ENCODE data around the gene TUFM.
"Not testable (repeated sequence)": the region's sequence is repeated elsewhere in the genome, so short reads cannot be mapped to it uniquely, and the experiment has no call there.

The TUFM gene

DNA sequence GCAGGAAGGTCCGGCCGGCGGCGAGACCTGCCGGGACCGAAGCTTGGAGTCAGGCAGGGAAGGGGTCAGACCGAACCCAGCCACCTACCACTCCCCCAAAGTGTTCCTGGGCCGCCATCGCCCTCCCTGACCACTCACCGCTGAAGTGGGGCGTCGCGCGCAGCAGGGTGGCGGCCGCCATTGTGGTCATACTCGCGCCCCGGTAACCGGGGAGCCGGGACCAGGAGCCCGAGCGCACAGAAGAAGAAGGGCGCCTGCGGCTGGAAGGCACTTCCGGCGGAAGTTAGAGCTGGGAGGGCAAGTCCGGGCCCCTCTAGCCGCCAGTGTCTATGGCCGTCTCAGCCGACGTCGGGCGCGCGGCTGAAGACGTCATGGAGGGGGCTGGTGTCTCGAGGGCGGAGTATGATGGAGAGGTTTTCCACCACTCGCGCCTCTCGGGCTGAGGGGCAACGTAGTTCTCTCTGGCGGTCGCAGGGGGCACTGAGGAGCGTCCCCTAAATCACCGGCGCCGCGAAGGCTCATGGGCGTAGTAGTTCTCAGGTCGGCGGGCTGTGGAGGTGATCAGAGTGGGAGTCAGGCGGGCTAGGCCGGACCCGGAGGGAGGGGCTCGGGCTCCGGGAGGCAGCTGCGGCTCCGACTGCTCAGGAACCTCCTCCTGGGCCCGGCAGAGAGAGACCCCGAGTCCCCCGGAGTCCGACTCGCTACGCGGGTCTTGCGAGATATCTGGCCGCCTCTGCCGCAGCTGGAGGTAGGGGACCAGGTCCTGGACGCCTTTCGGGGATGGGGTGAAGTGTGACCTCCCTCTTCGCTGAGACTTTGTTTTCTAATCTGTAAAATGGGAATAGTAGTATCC lies at the start of gene TUFM:
Gene TUFM, minus strand, starts transcription at position 269 of the 853 bp plus-strand sequence. Its CDS starts 79 bp downstream, at position 190.
- peak; percentile 91 to 96 (median 94) for DNase-seq (ENCODE audit: low read depth in 4 of 4, low spot score in 1 of 4)

DNA sequence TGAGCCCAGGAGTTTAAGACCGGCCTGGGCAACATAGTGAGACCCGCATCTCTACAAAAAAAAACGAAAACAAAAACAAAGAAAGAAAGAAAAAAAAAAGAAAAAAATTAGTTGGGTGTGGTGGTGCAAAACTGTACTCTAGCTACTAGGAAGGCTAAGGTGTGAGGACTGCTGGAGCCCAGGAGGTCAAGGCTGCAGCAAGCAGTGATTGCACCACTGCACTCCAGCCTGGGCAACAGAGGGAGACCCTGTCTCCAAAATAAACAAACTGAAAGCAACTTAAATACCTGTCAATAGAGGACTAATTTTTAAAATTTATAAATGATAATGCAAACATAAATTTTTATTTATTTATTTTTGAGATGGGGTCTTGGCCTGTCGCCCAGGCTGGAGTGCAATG lies 49.5 kb upstream of the TUFM start:
- DNase-seq (ENCODE audit: low read depth in 4 of 4, low spot score in 1 of 4) = no peak

DNA sequence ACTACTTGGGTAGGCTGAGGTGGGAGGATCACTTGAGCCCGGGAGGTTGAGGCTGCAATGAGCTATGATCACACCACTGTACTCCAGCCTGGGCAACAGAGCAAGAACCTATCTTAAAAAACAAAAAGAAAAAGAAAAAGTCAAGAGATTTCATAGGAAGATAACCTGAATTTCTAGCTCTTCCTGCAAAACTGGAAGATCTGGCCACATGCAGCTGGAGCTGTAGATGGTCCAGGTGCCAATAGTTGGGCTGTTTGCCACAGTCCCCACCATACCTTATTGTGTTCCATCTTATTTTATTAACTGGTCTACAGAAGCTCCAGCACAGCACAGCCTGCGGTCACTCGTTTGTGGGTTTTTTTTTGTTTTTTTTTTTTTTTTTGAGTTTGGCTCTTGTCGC lies 47.1 kb upstream of the TUFM start:
- DNase-seq (ENCODE audit: low read depth in 4 of 4, low spot score in 1 of 4) = no peak

DNA sequence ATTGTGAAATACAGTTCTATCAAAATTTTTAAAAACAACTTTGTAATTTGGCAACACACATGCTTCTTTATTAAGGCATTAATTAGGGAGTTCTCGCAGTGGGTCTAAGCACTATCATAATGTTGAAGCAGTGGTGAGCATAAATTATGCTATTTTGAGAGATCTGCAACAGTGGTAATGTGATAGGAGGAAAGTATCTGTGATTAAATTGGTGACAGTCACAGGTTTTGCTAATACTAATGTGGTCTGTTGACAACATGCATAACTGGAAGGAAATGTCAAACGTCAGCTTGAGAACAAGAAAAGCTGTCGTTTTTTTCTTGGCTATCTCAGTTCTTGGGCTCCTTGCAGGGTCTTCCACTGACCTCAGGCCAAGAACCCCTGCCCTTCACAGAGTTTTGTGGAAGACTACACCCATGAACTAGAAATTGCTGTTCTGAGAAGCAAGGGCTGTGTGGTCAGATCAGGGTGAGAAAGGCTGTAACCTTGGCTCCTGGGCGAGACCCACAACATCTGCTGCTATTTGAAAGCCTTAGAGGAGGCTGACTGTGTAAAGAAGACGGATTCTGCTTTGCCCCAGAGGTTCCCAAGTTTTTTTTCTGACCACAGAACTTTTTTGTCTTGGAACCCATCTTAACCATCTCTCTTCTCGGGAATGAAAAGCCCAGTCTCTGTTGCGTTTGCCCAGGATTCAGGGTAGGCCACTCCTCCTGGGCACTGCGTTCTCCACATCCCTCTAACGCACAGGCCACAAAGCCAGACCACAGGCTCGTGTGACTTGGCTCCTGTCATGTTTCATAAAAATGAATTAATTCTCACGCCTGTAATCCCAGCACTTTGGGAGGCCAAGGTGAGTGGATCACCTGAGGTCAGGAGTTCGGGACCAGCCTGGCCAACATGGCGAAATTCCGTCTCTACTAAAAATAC lies 46.1 kb upstream of the TUFM start:
- no peak for DNase-seq (ENCODE audit: low read depth in 4 of 4, low spot score in 1 of 4)

DNA sequence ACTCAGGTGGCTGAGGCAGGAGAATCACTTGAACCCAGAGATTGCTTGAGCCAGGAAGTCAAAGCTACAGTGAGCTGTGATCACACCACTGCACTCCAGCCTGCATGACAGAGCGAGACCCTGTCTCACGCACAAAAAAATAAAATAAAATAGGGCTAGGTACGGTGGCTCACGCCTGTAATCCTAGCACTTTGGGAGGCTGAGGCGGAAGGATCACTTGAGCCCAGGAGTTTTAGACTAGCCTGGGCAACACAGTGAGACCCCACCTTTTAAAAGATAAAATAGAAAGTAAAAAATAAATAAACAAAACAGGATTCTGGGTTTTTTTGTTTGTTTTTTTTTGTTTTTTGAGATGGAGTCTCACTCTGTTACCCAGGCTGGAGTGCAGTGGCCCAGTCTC lies 44.2 kb upstream of the TUFM start:
- not testable (repeated sequence) for DNase-seq (ENCODE audit: low read depth in 4 of 4, low spot score in 1 of 4)

GRCh38 chr16:28886945-28887344 lies 40.8 kb upstream of the TUFM start:
- DNase-seq (ENCODE audit: low read depth in 4 of 4, low spot score in 1 of 4) = no peak

DNA sequence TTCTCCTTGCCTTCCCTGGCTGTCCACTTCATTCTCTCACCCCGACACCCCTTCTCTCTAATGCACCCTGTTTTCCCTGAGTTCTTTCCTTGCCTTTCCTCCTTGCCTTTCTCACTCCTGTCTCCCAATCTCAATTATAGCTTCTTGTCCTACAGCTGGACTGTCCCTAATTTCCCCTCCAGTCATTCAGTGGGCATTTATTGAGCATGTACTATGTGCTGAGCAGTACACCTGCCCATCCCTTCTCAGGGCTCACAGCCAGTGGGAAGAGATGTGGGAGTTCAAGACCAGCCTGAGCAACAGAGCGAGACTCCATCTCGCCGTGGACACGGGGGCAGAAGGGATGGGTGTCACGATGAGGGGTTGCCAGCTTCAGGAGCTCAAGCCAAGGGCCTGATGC lies 37.9 kb upstream of the TUFM start:
- DNase-seq (ENCODE audit: low read depth in 4 of 4, low spot score in 1 of 4) = no peak

GRCh38 chr16:28883221-28883996 lies 37.3 kb upstream of the TUFM start:
- DNase-seq (ENCODE audit: low read depth in 4 of 4, low spot score in 1 of 4) = no peak

GRCh38 chr16:28882551-28883160 lies 36.5 kb upstream of the TUFM start:
- DNase-seq (ENCODE audit: low read depth in 4 of 4, low spot score in 1 of 4) = no peak

- not testable (repeated sequence) for DNase-seq (ENCODE audit: low read depth in 4 of 4, low spot score in 1 of 4)
These were observed 35.4 kb upstream of the TUFM start for GRCh38 chr16:28881565-28881964.

GRCh38 chr16:28880955-28881354 lies 34.8 kb upstream of the TUFM start:
- DNase-seq (ENCODE audit: low read depth in 4 of 4, low spot score in 1 of 4) = no peak

DNA sequence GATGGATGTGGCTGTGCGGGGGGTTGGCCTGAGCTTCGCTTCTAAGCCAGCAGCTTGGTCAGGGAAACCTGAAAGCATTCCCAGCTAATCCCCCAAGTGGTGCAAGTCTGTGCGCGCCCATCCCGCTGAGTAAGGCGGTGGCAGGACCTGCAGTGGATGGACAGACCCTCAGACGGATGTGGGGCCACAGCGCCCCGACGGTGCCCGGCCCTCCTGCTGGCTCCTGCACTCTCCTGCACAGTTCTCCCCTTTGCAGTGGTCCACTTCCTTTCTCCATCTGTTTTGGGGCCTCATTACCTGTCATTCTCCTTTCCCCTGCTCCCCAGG lies 34.4 kb upstream of the TUFM start:
- no peak for DNase-seq (ENCODE audit: low read depth in 4 of 4, low spot score in 1 of 4)

- DNase-seq (ENCODE audit: low read depth in 4 of 4, low spot score in 1 of 4) = peak; percentile 75 to 92 (median 84)
These were observed 33.9 kb upstream of the TUFM start for GRCh38 chr16:28879841-28880588.

DNA sequence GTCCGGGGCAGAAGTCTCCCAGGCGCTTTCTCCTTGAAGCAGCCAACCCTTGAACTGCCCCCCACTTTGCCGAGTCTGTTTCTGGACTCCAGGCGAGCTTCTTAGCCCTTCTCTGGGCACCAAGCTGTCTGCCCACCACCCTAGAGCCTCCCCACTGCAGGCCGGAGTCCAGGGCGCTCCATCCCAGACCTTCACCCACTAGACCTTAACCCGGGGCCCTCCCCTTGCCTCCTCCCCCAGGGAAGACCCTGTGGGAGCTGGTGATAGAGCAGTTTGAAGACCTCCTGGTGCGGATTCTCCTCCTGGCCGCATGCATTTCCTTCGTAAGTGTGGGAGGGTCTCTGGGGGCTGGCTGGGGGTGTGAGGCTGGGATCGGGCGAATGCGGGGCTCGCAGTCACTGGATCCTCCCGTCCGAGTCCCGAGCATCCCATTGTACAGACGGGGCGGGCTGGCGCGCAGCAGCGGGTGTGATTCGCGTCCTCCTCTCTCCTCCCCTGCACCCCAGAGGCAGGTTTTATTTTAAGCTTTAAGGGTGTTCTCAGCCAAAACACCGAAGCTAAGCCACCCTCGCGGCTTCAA lies 33.2 kb upstream of the TUFM start:
- no peak for DNase-seq (ENCODE audit: low read depth in 4 of 4, low spot score in 1 of 4)

DNA sequence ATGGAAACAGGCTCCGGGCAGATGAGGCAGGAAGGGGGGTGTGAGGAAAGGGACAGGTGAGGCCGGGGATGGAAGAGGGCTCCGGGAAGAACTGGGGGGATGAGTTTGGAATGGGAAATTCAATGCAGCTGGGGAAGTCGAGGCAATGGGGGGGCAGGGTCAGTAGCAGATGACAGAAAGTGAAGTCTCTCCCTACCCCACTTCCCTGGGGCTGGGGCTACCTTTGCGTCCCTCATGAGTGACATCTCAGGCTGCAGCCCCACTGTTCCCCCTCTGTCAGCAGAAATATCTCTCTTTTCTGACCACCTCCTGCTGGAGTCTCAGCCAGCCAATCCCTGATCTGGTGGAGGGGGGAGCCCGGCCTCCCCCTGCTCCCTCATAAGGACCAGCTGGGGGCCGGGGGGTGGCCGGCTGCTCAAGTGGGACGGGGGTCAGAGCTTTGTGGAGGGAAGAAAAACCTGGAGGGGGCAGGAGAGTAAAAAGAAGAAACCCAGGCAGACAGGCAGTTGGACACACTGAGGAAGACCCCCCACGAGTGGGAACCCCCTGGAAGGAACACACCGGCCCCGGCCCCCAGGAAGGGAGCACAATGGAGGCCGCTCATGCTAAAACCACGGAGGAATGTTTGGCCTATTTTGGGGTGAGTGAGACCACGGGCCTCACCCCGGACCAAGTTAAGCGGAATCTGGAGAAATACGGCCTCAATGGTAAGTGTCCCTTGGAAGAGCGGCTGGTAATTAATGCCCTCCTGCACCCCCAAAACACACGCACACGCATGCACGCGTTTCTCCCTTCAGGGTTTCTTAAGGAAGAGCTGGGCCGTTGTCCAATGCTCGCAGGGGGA lies 32.2 kb upstream of the TUFM start, which contains the start of gene ATP2A1:
Gene ATP2A1, plus strand, starts transcription at position 406 of the 844 bp plus-strand sequence. Its CDS starts 184 bp downstream, at position 590.
- DNase-seq (ENCODE audit: low read depth in 4 of 4, low spot score in 1 of 4) = no peak

DNA sequence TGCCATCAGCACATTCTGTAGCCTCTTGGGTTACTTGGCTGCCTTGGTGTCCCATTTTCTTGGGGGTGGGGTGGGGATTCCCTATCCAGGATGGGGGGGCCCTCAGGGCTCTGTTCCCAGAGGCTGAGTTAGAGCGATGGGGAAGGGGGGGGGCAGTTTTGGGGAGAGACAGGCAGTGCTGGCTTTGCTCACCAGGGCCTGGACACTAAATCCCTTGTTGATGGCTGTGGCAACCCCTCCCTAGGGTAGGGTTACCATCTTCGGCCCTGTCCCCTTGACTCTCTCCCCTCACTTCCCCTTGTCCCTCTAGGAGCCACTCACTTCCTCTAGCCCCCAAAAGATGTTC lies 31.5 kb upstream of the TUFM start:
- no peak for DNase-seq (ENCODE audit: low read depth in 4 of 4, low spot score in 1 of 4)

DNA sequence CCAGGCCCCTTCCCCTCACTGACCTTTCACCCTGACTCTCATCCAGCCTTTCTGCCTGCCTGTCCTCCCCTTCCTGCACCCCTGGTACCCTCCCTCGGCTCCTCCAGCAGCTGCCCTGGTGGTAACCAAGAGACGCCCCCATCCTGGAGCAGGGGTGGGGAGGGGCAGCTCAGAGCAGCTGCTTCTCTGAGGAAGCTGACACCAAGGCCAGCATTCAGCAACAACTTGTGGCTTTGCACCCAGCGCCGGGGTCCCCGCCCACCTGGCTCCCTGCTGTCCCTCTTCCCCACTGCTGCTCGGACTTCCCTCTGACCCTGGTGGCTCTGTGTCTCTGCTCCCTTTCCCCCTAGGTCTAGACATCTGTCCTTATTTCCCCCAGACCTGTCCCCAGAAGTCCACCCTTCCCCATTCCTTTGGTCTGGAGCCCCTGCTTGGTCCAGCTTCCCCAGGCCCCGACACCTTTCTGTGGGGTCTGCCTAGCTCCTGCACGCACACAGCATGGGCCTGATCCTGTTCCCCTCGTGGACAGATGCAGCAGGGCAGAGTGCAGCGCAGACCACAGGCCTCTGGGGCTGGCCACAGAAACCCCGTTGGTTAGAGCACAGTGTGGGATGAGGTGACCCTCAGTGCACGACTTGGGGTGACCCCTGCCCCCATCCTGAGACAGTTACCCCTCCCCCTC lies 31.0 kb upstream of the TUFM start:
- no peak for DNase-seq (ENCODE audit: low read depth in 4 of 4, low spot score in 1 of 4)

- DNase-seq (ENCODE audit: low read depth in 4 of 4, low spot score in 1 of 4) = no peak
These were observed 30.0 kb upstream of the TUFM start for GRCh38 chr16:28876019-28876659.
